B cell (primary cell): ENCODE results near the gene TET2. TPM values are rescaled to one million over a fixed set of nuclear protein-coding genes. Genes with fewer than 3 reads are reported as not detected.

Source experiments
- ATAC-seq: fragments of 200-7000 bp; cut with Tn5 transposase; one replicate; pipeline ENCODE4 v1.10.0; 2021; ENCODE audit warnings: low read depth, mild to moderate bottlenecking, moderate number of reproducible peaks, moderate library complexity
- CTCF ChIA-PET: fragments of 350-600 bp; sonication (Branson Sonifier 250); formaldehyde crosslinking; loops from one replicate; lab custom pipeline; 2021; ENCODE audit warnings: antibody characterized with exemption, inconsistent platforms; lab: Charles Lee
- POLR2A ChIA-PET: fragments of 350-600 bp; sonication (Branson Sonifier 250); formaldehyde crosslinking; loops from one replicate; lab custom pipeline; 2021; ENCODE audit warnings: antibody characterized with exemption; lab: Charles Lee
- DNase-seq: peaks from one replicate; pipeline ENCODE4 v3.0.0; 2013
- H2AFZ ChIP-seq: 2 replicates; pipeline ENCODE4 v1.6.1; 2012; ENCODE audit warnings: mild to moderate bottlenecking, low read depth, low read length; ENCODE audit not compliant: insufficient read depth, poor library complexity, severe bottlenecking
- H3K27ac ChIP-seq, 2 donors: 1 replicate in 1 of 2; 2 replicates in 1 of 2; pipeline ENCODE4 v1.5.1; 2012 to 2013; ENCODE audit warnings: low read length in 2 of 2, mild to moderate bottlenecking in 2 of 2, moderate library complexity in 1 of 2
- H3K27me3 ChIP-seq, 4 experiments: fragments of 200-600 bp in 1 of 4; sonication (generic) in 1 of 4; replicated peaks in 1 of 4; 1 replicate in 2 of 4; 2 replicates in 2 of 4; pipeline versions ENCODE4 v1.6.1 to v1.7.0; 2013 to 2016; ENCODE audit warnings: low read length in 3 of 4, mild to moderate bottlenecking in 2 of 4, mixed read lengths in 1 of 4, moderate library complexity in 1 of 4; ENCODE audit not compliant: insufficient read depth in 4 of 4, control insufficient read depth in 3 of 4; ENCODE audit errors: control extremely low read depth in 1 of 4
- H3K36me3 ChIP-seq, 2 experiments: replicated peaks in 1 of 2; 1 replicate in 1 of 2; 2 replicates in 1 of 2; pipeline versions ENCODE4 v1.6.1 to v1.7.1; 2013; ENCODE audit warnings: low read length in 1 of 2; ENCODE audit not compliant: insufficient read depth in 2 of 2, control insufficient read depth in 1 of 2; ENCODE audit errors: control extremely low read depth in 1 of 2, extremely low read depth in 1 of 2
- H3K4me1 ChIP-seq, 2 donors: fragments of 200-600 bp in 1 of 2; sonication (generic) in 1 of 2; 1 replicate in 1 of 2; 2 replicates in 1 of 2; pipeline versions ENCODE4 v1.5.1 to v1.6.1; 2013 to 2017; ENCODE audit warnings: low read length in 2 of 2; ENCODE audit not compliant: control insufficient read depth in 2 of 2, insufficient read depth in 2 of 2
- H3K4me2 ChIP-seq: replicated peaks from 2 replicates; pipeline ENCODE3; 2012; ENCODE audit warnings: mild to moderate bottlenecking, low read depth, low read length; ENCODE audit not compliant: poor library complexity, severe bottlenecking
- H3K4me3 ChIP-seq, 5 experiments: fragments of 200-600 bp in 1 of 5; sonication (generic) in 1 of 5; 1 replicate in 3 of 5; 2 replicates in 2 of 5; pipeline versions ENCODE4 v1.5.1 to v1.7.0; 2011 to 2016; ENCODE audit warnings: low read length in 4 of 5, mild to moderate bottlenecking in 4 of 5, low read depth in 2 of 5, control low read depth in 1 of 5, moderate library complexity in 1 of 5; ENCODE audit not compliant: insufficient read depth in 1 of 5; ENCODE audit errors: control extremely low read depth in 1 of 5, extremely low read depth in 1 of 5
- H3K79me2 ChIP-seq: fragments of 200-600 bp; sonication (generic); one replicate; pipeline ENCODE4 v1.6.0; 2016; ENCODE audit warnings: low read length; ENCODE audit not compliant: control insufficient read depth, insufficient read depth
- H3K9ac ChIP-seq: fragments of 200-600 bp; sonication (generic); 2 replicates; pipeline ENCODE4 v1.6.1; 2017; ENCODE audit warnings: mild to moderate bottlenecking, low read length, moderate library complexity
- H3K9me3 ChIP-seq, 3 donors: one replicate each; pipeline versions ENCODE4 v1.6.1 to v1.7.1; 2013; ENCODE audit warnings: low read length in 2 of 3; ENCODE audit not compliant: control insufficient read depth in 2 of 3, insufficient read depth in 1 of 3; ENCODE audit errors: control extremely low read depth in 1 of 3
- H4K20me1 ChIP-seq: 2 replicates; pipeline ENCODE4 v1.6.0; 2012; ENCODE audit warnings: mild to moderate bottlenecking, low read length; ENCODE audit not compliant: insufficient read depth, control insufficient read depth, poor library complexity, severe bottlenecking
- H3K27ac Mint-ChIP-seq: one replicate; pipeline ENCODE4 v1.8.0; 2021; ENCODE audit warnings: mixed read lengths
- H3K27me3 Mint-ChIP-seq: one replicate; pipeline ENCODE4 v1.8.0; 2021; ENCODE audit warnings: mixed read lengths
- H3K4me1 Mint-ChIP-seq: one replicate; pipeline ENCODE4 v1.8.0; 2021; ENCODE audit warnings: mixed read lengths
- H3K4me3 Mint-ChIP-seq: one replicate; pipeline ENCODE4 v1.8.0; 2021; ENCODE audit warnings: mixed read lengths
- H3K9me3 Mint-ChIP-seq: one replicate; pipeline ENCODE4 v1.8.0; 2022; ENCODE audit warnings: mixed read lengths; ENCODE audit not compliant: insufficient read depth
- CTCF ChIP-seq: fragments of 200-600 bp; IDR thresholded peaks from one replicate; pipeline ENCODE4 v1.8.0; 2022; ENCODE audit warnings: antibody characterized with exemption, mild to moderate bottlenecking
- EZH2 ChIP-seq: IDR thresholded peaks from 2 replicates; pipeline ENCODE4 v1.6.1; 2012; ENCODE audit warnings: borderline replicate concordance, low read depth, mild to moderate bottlenecking, moderate library complexity, low read length; ENCODE audit not compliant: insufficient read depth, poor library complexity, severe bottlenecking
- whole genome bisulfite sequencing: methylation state at CpG from one replicate; pipeline ENCODE4 v1.1.5; 2013; ENCODE audit warnings: missing lambda C conversion rate; ENCODE audit not compliant: insufficient coverage; 5-methylcytosine and 5-hydroxymethylcytosine counted together
- intact Hi-C: fragments of 100-400 bp; cut with micrococcal nuclease; formaldehyde crosslinking; loops from one replicate; pipeline ENCODE4 v1.10.0; 2022
- polyA plus RNA-seq: library from polyadenylated mRNA; depleted of rRNA; stranded (reverse); fragments of >200 nt; gene quantifications from 2 replicates; pipeline ENCODE4 v1.2.3, GENCODE V29; 2012
- total RNA-seq, 2 donors: library from RNA; stranded (reverse); fragments of 120-200 nt in 1 of 2; gene quantifications; 1 replicate in 1 of 2; 2 replicates in 1 of 2; pipeline versions ENCODE4 v1.2.3 to v1.2.4, GENCODE V29; 2013 to 2022

The TET2 gene
- total and polyA plus RNA-seq, 2 donors (not counting 1 experiment from before 2014, with no cell fraction given): 7.1 to 56.8 TPM

- H3K79me2 ChIP-seq: no peaks in the 10 kb centered on the region
- no peaks in the 10 kb centered on the region for H3K4me1 ChIP-seq
- no peak overlapping the region for H3K27ac Mint-ChIP-seq
- TF ChIP-seq EZH2: no peak
- TF ChIP-seq CTCF: no peak
- H3K27ac ChIP-seq: no peak overlapping the region
- ATAC-seq: no peak
- H3K9ac ChIP-seq: no peak overlapping the region
- H3K4me3 Mint-ChIP-seq: no peak overlapping the region
- no peaks in the 10 kb centered on the region for H3K9me3 Mint-ChIP-seq
- H3K27me3 ChIP-seq: no peaks in the 10 kb centered on the region
- H4K20me1 ChIP-seq: no peaks in the 10 kb centered on the region
- CTCF ChIA-PET: no interaction called here
- DNase-seq: no peak
- H3K9me3 ChIP-seq: no peaks in the 10 kb centered on the region
- 100% methylated on average over 4 of the region's 9 CpGs for WGBS
- no peak overlapping the region for H2AFZ ChIP-seq
- POLR2A ChIA-PET: no interaction called here
- intact Hi-C loops: no loop called here
- no peak overlapping the region for H3K4me2 ChIP-seq
- no peaks in the 10 kb centered on the region for H3K27me3 Mint-ChIP-seq
- H3K36me3 ChIP-seq: peaks cover 4 to 35% of the 10 kb centered on the region in 2 experiments
- H3K4me1 Mint-ChIP-seq: peaks cover 3% of the 10 kb centered on the region
- H3K4me3 ChIP-seq: no peak overlapping the region
Measured at GRCh38 chr4:105276361-105277104, 129.9 kb downstream of the TET2 start.

- Histone ChIP-seq H3K27ac (no peak overlapping the region), H3K79me2 (no peaks in the 10 kb centered on the region), H3K36me3 (peaks cover 4 to 26% of the 10 kb centered on the region in 2 experiments), H3K9me3 (no peaks in the 10 kb centered on the region), H3K4me3 (no peak overlapping the region), H3K4me2 (no peak overlapping the region), H2AFZ (no peak overlapping the region), H4K20me1 (no peaks in the 10 kb centered on the region), H3K4me1 (no peaks in the 10 kb centered on the region), H3K9ac (no peak overlapping the region), H3K27me3 (no peaks in the 10 kb centered on the region)
- H3K9me3 Mint-ChIP-seq: no peaks in the 10 kb centered on the region
- ChIA-PET POLR2A (no interaction called here), CTCF (no interaction called here)
- WGBS: 86% methylated on average over 1 of the region's 1 CpG
- no peak overlapping the region for H3K27ac Mint-ChIP-seq
- no peaks in the 10 kb centered on the region for H3K27me3 Mint-ChIP-seq
- peaks cover 3% of the 10 kb centered on the region for H3K4me1 Mint-ChIP-seq
- intact Hi-C loops: no loop called here
- DNase-seq (no peak), ATAC-seq (no peak)
- no peak overlapping the region for H3K4me3 Mint-ChIP-seq
- no peak for TF ChIP-seq CTCF
- TF ChIP-seq EZH2: no peak
Measured at GRCh38 chr4:105277702-105278101, 131.0 kb downstream of the TET2 start.
